GM13976 (cell line): ENCODE data around the gene TMEM109.

Experiments
- DNase-seq: peaks from one replicate; pipeline ENCODE4 v3.0.0; 2012; ENCODE audit warnings: low spot score
- in situ Hi-C: fragments of 300-500 bp; cut with MboI; formaldehyde crosslinking; loops from one replicate; pipeline ENCODE4 v1.12.0; 2022; ENCODE audit warnings: low sequenced_read_pairs, mixed read lengths, inconsistent platforms; ENCODE audit not compliant: unreplicated experiment
- TF ChIP-seq, protein P1 (sequence below): IDR thresholded peaks from 2 replicates; pipeline ENCODE4 v1.5.1; 2012; ENCODE audit warnings: borderline replicate concordance, mild to moderate bottlenecking; ENCODE audit not compliant: insufficient read depth; ENCODE audit errors: extremely low read depth, missing control alignments, control extremely low read depth

TMEM109 gene

DNA sequence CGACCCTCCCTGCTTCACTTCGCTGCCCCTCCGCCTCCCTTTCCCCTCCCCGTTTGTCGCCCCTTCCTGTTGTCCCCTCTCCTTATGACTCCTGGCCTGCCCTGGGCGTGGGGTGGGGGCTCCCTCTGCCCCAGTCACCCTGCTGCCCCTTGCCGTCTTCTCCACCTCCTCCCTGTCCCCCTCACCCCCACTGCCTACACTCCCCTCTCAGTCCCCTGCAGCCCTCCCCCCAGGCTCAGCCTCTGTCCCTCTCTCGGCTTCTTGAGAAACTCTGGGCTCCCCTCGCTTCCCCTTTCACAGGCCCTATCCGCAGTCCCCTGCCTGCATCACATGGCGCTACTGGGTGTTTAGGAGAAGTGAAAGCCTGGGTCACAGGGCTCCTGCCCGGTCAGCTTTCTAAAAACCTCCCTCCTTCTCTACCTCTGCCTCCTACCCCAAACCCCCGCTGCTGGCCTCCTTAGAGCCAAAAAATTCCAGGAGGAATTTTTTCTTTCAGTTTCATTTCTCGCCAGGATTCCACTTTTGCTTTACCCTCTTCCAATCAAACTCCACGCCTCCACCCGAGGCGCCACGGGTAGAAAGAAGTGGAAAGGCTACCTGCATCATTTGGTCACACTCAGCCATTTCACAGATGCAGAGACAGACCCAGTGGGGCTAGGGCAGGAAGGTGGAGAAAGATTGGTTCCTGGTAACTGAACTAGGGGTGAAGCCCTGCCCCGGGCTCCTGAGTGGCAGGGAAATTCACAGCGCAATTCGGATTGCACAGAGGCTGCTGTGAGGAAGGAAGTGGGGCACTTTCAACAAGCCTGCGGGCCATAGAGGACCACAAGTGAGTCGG is 38.2 kb downstream of the TMEM109 start, which contains the start of gene SLC15A3:
SLC15A3 (minus strand) TSS at position 273 of the 838 bp plus-strand sequence. CDS start 625 bp downstream, outside the sequence.
- TF ChIP-seq, protein P1, sequence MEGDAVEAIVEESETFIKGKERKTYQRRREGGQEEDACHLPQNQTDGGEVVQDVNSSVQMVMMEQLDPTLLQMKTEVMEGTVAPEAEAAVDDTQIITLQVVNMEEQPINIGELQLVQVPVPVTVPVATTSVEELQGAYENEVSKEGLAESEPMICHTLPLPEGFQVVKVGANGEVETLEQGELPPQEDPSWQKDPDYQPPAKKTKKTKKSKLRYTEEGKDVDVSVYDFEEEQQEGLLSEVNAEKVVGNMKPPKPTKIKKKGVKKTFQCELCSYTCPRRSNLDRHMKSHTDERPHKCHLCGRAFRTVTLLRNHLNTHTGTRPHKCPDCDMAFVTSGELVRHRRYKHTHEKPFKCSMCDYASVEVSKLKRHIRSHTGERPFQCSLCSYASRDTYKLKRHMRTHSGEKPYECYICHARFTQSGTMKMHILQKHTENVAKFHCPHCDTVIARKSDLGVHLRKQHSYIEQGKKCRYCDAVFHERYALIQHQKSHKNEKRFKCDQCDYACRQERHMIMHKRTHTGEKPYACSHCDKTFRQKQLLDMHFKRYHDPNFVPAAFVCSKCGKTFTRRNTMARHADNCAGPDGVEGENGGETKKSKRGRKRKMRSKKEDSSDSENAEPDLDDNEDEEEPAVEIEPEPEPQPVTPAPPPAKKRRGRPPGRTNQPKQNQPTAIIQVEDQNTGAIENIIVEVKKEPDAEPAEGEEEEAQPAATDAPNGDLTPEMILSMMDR, result no peak
- DNase-seq, result peak; percentile 86
- in situ Hi-C loops, result no loop called here

DNA sequence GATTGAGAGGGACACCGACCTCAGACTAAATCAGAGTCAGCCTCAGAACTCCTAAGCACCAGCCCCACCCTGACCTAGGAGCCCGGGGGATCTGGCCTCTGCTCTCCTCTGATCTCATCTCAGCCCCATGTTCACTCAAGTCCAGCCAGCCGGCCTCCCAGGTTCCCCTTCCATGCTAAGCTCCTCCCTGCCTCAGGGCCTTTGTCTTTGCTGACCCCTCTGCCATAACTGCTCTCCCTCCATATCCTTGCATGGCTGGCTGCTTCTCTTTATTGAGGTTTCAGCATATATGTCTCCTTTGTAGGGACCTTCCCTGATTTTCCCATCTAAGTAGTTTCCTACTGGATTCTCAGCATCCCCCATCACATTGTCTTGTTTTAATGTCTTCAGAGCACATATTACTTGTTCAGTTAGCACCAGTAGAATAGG is 38.8 kb downstream of the TMEM109 start:
- DNase-seq, result no peak
- TF ChIP-seq, protein P1, result no peak
- in situ Hi-C loops, result no loop called here

DNA sequence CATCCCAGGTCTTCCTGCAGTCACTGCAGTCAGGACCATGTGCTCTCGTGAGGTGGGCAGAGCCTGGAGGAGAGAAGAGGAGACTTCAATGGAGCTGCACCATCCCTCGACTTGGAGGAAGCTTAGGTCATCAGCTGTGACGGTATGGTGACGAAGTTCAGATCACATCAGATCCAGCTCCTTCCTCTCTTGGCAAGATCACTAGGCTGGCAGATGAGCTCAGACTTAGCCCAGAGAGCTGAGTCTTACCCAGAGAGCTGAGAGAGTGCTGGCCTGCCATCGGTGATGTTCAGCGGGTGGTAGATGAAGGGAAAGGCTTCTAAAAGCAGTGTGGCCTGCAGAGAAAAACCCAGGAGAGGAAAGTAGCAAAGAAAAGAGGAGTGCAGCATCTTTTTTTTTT is 39.8 kb downstream of the TMEM109 start:
- DNase-seq, result no peak
- in situ Hi-C loops, result no loop called here
- TF ChIP-seq, protein P1, result no peak

DNA sequence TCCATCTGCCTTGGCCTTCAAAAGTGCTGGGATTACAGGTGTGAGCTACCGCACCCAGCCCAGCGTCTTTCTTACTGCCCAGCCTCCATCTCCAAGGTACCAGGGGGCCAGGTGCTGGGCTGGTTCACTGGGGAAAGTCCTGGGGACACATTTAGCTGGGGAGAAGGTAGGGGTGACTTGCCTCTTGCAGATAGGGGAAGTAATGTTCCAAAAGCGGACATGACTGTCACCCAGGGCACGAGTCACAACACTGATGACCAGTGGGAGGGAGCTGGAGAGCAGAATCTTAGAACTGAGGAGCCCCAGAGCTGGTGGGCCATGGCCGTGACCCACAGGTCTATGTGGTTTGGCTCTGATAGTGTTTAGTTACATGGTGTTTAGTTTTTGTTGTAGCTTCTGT is 40.5 kb downstream of the TMEM109 start:
- TF ChIP-seq, protein P1, result no peak
- in situ Hi-C loops, result no loop called here
- peak; percentile 67 for DNase-seq

DNA sequence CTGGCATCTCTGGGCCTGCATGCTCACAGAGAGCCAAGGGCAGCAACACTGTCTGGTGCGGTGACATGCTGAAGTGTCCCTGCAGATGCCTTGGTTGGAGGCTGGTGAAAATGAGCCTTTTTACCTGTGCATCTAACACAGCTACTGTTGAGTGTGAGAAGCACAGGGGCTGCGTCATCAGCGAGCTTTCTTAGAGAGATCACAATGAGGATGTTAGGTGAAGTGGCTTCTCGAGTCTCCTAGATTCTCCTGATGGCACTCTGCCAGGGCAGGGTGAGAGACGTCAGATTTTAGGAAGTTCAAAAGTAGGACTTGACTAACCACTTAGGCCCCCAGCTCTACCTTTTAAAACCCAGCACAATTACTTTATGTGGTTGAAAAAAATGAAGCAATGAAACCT is 41.6 kb downstream of the TMEM109 start:
- TF ChIP-seq, protein P1, result no peak
- DNase-seq, result no peak
- in situ Hi-C loops, result no loop called here

DNA sequence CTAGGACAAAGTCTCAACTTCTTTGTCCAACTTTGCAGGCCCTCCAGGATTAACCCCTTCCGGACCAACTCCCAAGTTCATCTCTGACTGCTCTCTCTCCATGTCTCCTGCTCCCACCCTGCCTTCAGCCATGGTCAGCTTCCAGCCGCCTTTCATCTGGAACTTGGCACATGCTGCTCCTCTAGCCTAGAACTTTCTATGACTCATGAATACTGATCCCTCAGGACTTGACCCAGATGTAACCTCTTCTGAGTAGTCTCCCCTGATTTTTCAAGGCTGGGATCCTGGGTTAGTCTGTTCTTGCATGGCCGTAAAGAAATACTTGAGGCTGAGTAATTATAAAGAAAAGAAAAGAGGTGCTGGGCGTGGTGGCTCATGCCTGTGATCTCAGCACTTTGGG is 43.2 kb downstream of the TMEM109 start:
- no peak for DNase-seq
- in situ Hi-C loops, result no loop called here
- TF ChIP-seq, protein P1, result no peak
